BLaER1 treated with 17β-estradiol and CSF1 and Interleukin-3, amounts not matched to agents 10 nM and 100 nM (cell line): ENCODE results near the gene NTN3.

ENCODE experiments used
- H3K27ac ChIP-seq, 11 experiments: shearing (Covaris generic); formaldehyde crosslinking; 2 replicates each; pipeline ENCODE4 v1.8.1; 2022
- H3K27me3 ChIP-seq, 11 experiments: shearing (Covaris generic); formaldehyde crosslinking; 2 replicates each; pipeline ENCODE4 v1.8.1; 2022
- H3K36me3 ChIP-seq, 11 experiments: shearing (Covaris generic); formaldehyde crosslinking; 2 replicates each; pipeline ENCODE4 v1.8.1; 2022
- H3K4me1 ChIP-seq, 10 experiments: shearing (Covaris generic); formaldehyde crosslinking; 2 replicates each; pipeline ENCODE4 v1.8.1; 2022
- H3K4me2 ChIP-seq, 11 experiments: shearing (Covaris generic); formaldehyde crosslinking; 2 replicates each; pipeline ENCODE4 v1.8.1; 2022
- H3K4me3 ChIP-seq, 10 experiments: shearing (Covaris generic); formaldehyde crosslinking; 2 replicates each; pipeline ENCODE4 v1.8.1; 2022
- H3K9ac ChIP-seq, 11 experiments: shearing (Covaris generic); formaldehyde crosslinking; 2 replicates each; pipeline ENCODE4 v1.8.1; 2022
- H3K9me3 ChIP-seq, 11 experiments: shearing (Covaris generic); formaldehyde crosslinking; replicated peaks in 1 of 11; 2 replicates each; pipeline ENCODE4 v1.8.1; 2022
- H4K20me1 ChIP-seq, 11 experiments: shearing (Covaris generic); formaldehyde crosslinking; 2 replicates each; pipeline ENCODE4 v1.8.1; 2022
- Cebpa-rat ChIP-seq, 11 experiments: shearing (Covaris generic); IDR thresholded peaks; 2 replicates each; pipeline ENCODE4 v1.8.1; 2022

The NTN3 gene

DNA sequence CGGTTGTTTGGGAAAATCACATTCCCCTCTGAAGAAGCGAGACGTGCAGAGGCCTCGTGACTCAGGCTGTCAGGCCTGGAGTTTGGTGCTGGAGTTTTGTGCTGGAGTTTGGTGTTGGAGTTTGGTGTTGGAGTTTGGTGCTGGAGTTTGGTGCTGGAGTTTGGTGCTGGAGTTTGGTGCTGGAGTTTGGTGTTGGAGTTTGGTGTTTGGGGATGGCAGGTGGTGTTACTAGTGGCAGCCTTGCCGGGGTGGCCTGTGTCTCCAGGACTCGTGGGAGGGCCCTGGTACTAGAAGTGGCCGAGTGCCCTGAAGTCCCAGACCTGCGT lies 16.4 kb downstream of the NTN3 start:
- Histone ChIP-seq H3K27me3 (no peaks in the 10 kb centered on the region), H3K36me3 (peaks cover 0 to 48% (median 27%) of the 10 kb centered on the region in 11 experiments; a peak in 21 of 22 replicates), H3K4me1 (peaks cover 60 to 67% (median 62%) of the 10 kb centered on the region in 10 experiments), H3K27ac (peak overlapping the region in 10 of 11 experiments; percentile 16 to 77 (median 47); a peak in 14 of 22 replicates), H4K20me1 (peaks cover 0 to 100% (median 100%) of the 10 kb centered on the region in 11 experiments; a peak in 19 of 22 replicates), H3K4me3 (peak overlapping the region in 1 of 10 experiments; percentile 31; a peak in 1 of 20 replicates), H3K9ac (peak overlapping the region; percentile 26 to 72 (median 59); a peak in 18 of 22 replicates), H3K9me3 (no peaks in the 10 kb centered on the region), H3K4me2 (peak overlapping the region; percentile 65 to 96 (median 86))
- no peak for TF ChIP-seq Cebpa-rat (IDR thresholded peaks at IDR 0.05)

DNA sequence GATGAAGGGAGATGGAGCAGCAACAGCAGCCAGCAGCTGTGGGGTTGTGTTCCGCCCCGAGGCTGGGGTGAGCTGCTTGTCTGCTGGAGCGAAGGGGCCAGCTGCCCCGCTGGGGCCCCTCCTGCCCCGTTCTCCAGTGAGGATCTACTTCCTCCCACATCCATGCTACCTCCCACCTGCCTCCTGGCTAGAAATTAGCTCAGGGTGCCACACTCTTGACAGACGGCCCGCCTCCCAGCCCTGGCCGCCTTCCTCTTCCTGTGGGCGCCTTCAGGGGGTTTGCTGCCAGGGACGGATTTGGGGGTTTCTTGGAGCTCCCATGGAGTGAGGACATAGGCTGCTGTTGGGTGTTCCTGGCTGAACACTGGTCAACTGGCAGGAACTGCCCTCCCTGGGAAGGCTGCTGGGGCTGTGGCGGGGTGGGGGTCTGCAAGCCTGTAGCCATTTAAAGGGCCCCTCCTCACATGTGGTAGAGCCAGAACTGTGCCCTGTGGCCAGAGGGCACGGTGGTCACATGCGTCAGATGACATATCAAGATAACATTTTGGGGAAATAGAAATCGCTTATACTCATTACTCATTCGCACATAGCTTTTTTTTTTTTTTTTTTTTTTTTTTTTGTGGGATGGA lies 16.9 kb downstream of the NTN3 start:
- Histone ChIP-seq H3K27ac (peak overlapping the region in 10 of 11 experiments; percentile 9 to 77 (median 47); a peak in 15 of 22 replicates), H3K27me3 (no peaks in the 10 kb centered on the region), H3K4me3 (peak overlapping the region in 1 of 10 experiments; percentile 31; a peak in 1 of 20 replicates), H3K4me2 (peak overlapping the region; percentile 65 to 96 (median 86)), H3K9ac (peak overlapping the region; percentile 26 to 72 (median 53); a peak in 18 of 22 replicates), H3K9me3 (no peaks in the 10 kb centered on the region), H3K36me3 (peaks cover 0 to 52% (median 30%) of the 10 kb centered on the region in 11 experiments; a peak in 21 of 22 replicates), H3K4me1 (peaks cover 55 to 62% (median 56%) of the 10 kb centered on the region in 10 experiments), H4K20me1 (peaks cover 0 to 100% (median 98%) of the 10 kb centered on the region in 11 experiments; a peak in 19 of 22 replicates)
- TF ChIP-seq Cebpa-rat (IDR thresholded peaks at IDR 0.05), result no peak

DNA sequence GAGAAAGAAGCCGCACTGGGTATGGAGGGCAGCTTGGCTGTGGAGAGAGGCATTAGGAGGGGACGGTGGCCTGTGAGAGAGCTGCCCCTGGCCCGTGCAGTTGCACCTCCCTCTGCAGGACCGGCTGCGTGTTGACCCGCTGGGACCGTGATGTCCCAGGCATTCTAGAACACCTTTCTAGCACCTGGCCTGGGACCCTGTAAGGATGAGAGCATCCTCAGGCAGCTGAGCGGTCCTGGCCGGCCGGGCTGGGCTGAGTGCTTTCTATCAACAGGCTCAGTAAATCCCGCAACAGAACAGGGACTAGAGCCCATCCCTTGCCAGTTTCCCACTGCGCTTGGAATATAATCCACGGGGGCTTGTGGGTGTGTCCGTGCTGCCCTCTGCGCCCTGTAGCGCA lies 18.5 kb downstream of the NTN3 start:
- TF ChIP-seq Cebpa-rat (IDR thresholded peaks at IDR 0.05), result no peak

DNA sequence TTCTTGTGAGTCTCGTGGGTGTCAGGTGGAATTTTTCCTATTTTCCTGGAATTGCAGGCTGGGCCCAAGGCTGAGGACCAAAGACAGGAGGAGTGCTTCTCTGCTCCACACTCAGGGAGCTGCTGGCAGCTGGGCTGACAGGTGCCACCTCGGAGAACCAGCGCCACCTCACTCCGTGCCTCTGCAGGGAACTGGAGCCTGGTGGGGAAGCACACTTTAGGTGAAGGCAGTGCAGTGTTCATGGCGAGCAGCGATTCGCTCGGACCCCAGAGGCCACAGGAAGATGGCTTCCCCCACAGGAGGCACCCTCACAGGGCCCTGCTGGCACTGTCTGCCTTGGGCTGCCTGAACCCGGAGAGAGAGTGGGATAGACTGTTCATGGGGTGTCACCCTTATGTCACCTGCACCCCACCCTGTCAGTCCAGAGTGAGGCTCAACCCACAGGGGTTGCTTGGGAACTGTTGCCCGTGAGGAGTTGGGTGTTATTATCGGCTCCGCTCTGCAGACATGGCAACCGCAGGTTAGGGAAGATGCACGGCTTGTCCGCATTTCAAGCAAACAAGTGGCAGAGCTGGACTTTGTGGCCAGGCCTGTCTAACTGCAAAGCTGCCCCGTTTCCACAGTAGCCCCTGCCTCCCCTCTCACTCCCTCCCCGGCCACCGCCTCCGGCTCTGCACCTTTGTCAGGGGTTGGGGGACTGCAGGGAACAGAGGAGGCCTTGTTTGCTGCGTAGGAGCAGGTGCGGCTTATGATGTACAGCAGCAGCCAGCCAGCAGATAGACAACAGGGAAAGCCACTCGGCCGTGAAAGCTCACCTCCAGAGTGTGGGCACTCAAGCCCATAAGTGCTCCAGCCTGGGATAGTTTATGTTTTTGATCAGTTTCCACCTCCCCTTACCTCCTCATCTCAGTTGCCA lies 19.4 kb downstream of the NTN3 start:
- H3K36me3 ChIP-seq, result peaks cover 0 to 59% (median 32%) of the 10 kb centered on the region in 11 experiments; a peak in 21 of 22 replicates
- H3K4me1 ChIP-seq, result peaks cover 31 to 48% (median 35%) of the 10 kb centered on the region in 10 experiments
- H3K4me3 ChIP-seq, result no peak overlapping the region
- H4K20me1 ChIP-seq, result peaks cover 0 to 100% (median 98%) of the 10 kb centered on the region in 11 experiments; a peak in 18 of 22 replicates
- peak overlapping the region in 2 of 11 experiments; percentile 8 to 48; a peak in 3 of 22 replicates for H3K9ac ChIP-seq
- H3K9me3 ChIP-seq, result no peaks in the 10 kb centered on the region
- H3K4me2 ChIP-seq, result no peak overlapping the region
- H3K27ac ChIP-seq, result no peak overlapping the region
- no peak for TF ChIP-seq Cebpa-rat (IDR thresholded peaks at IDR 0.05)
- H3K27me3 ChIP-seq, result no peaks in the 10 kb centered on the region

More for the DNA sequence above, 18.5 kb downstream of the NTN3 start:
- no peaks in the 10 kb centered on the region for H3K9me3 ChIP-seq
- no peaks in the 10 kb centered on the region for H3K27me3 ChIP-seq
- no peak overlapping the region for H3K27ac ChIP-seq
- H3K4me3 ChIP-seq, result no peak overlapping the region
- H4K20me1 ChIP-seq, result peaks cover 0 to 100% (median 98%) of the 10 kb centered on the region in 11 experiments; a peak in 18 of 22 replicates
- no peak overlapping the region for H3K4me2 ChIP-seq
- H3K4me1 ChIP-seq, result peaks cover 39 to 56% (median 42%) of the 10 kb centered on the region in 10 experiments
- H3K9ac ChIP-seq, result peak overlapping the region in 1 of 11 experiments; percentile 35; a peak in 2 of 22 replicates
- H3K36me3 ChIP-seq, result peaks cover 0 to 61% (median 37%) of the 10 kb centered on the region in 11 experiments; a peak in 21 of 22 replicates

DNA sequence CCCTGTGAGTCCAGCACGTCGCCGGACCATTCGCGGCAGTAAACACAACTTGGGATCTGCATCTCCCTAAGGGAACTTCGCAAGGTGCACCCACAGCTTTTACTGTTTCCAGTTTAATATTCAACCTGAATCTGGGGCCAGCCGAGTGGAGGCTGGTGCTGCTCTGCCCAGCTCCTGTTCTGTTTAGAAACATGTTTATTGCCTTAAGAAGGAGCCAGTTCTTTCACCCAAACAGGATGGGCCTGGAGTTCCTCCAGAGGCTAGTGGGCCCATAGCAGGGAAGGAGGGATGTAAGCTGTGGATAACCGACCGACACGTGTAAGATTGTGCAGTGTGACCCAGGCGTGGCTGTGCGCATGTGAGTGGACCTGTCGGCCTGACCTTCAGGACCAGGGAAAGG lies 21.2 kb downstream of the NTN3 start:
- Histone ChIP-seq H3K4me3 (no peak overlapping the region), H3K27me3 (no peaks in the 10 kb centered on the region), H3K9me3 (no peaks in the 10 kb centered on the region), H3K36me3 (peaks cover 13 to 72% (median 48%) of the 10 kb centered on the region in 11 experiments), H3K4me2 (no peak overlapping the region), H3K27ac (no peak overlapping the region), H3K9ac (peak overlapping the region in 4 of 11 experiments; percentile 0 to 26 (median 7); a peak in 2 of 22 replicates), H4K20me1 (peaks cover 0 to 100% (median 98%) of the 10 kb centered on the region in 11 experiments; a peak in 18 of 22 replicates), H3K4me1 (peaks cover 27 to 42% (median 31%) of the 10 kb centered on the region in 10 experiments)
- no peak for TF ChIP-seq Cebpa-rat (IDR thresholded peaks at IDR 0.05)

DNA sequence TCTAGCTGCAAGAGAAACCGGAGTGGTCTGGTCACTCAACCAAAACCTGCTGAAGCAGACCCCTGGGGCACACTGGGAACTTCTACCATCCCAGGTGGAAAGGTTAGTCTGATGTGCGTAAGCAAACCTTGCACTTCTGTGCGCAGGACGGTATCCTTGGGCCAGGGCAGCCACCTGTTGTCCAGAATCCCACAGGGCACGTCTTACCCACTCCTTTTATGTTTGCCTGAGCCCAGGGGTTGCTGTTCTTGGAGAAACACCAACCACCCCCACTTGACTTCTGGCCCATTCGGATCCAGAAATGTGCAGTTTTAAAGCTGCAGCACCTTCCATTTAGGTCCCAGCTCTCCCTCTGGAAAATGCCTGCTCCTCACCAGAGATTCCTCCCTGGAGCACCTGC lies 22.5 kb downstream of the NTN3 start:
- Histone ChIP-seq H3K4me1 (peaks cover 28 to 42% (median 31%) of the 10 kb centered on the region in 10 experiments), H3K9ac (peak overlapping the region in 1 of 11 experiments; percentile 21; a peak in 1 of 22 replicates), H3K36me3 (peaks cover 13 to 85% (median 59%) of the 10 kb centered on the region in 11 experiments), H3K9me3 (no peaks in the 10 kb centered on the region), H4K20me1 (peaks cover 4 to 100% (median 98%) of the 10 kb centered on the region in 11 experiments; a peak in 21 of 22 replicates), H3K27ac (no peak overlapping the region), H3K27me3 (no peaks in the 10 kb centered on the region), H3K4me2 (peak overlapping the region in 1 of 11 experiments; percentile 5; a peak in 1 of 22 replicates), H3K4me3 (no peak overlapping the region)
- no peak for TF ChIP-seq Cebpa-rat (IDR thresholded peaks at IDR 0.05)

DNA sequence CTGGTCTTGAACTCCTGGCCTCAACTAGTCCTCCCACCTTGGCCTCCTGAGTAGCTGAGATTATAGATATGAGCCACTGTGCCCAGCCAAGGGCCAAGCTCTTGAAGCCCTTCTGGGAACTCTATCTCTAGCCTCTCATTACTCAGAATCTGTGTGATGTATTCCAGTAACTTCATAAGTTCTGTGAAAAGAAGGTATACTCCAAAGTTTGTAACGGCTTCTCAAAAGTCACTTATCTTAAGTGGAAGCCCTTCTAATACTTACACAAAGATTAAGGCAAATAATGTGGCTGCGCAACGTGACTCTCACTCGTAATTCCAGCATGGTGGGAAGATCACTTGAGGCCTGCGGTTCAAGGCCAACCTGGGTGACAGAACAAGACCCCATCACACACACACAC lies 23.5 kb downstream of the NTN3 start:
- peaks cover 27 to 45% (median 36%) of the 10 kb centered on the region in 10 experiments for H3K4me1 ChIP-seq
- H4K20me1 ChIP-seq, result peaks cover 5 to 100% (median 98%) of the 10 kb centered on the region in 11 experiments; a peak in 21 of 22 replicates
- no peak overlapping the region for H3K27ac ChIP-seq
- H3K4me3 ChIP-seq, result no peak overlapping the region
- no peaks in the 10 kb centered on the region for H3K27me3 ChIP-seq
- H3K4me2 ChIP-seq, result no peak overlapping the region
- H3K36me3 ChIP-seq, result peaks cover 13 to 92% (median 65%) of the 10 kb centered on the region in 11 experiments
- H3K9me3 ChIP-seq, result no peaks in the 10 kb centered on the region
- TF ChIP-seq Cebpa-rat (IDR thresholded peaks at IDR 0.05), result no peak
- peak overlapping the region in 1 of 11 experiments; percentile 14; a peak in 1 of 22 replicates for H3K9ac ChIP-seq

DNA sequence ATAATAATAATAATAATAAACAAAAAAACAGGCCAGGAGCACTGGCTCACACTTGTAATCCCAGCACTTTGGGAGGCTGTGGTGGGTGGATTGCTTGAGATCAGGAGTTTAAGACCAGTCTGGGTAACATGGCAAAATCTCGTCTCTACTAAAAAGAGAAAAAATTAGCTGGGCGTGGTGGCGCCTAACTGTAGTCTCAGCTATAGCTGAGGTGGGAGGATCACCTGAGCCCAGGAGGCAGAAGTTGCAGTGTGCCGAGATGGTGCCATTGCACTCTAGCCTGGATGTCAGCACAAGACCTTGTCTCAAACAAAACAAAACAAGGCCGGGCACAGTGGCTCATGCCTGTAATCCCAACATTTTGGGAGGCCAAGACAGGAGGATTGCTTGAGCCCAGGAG lies 23.9 kb downstream of the NTN3 start:
- H3K4me2 ChIP-seq, result peak overlapping the region in 1 of 11 experiments; percentile 12; a peak in 1 of 22 replicates
- H4K20me1 ChIP-seq, result peaks cover 5 to 100% (median 98%) of the 10 kb centered on the region in 11 experiments; a peak in 21 of 22 replicates
- no peak overlapping the region for H3K27ac ChIP-seq
- no peaks in the 10 kb centered on the region for H3K9me3 ChIP-seq
- peak overlapping the region in 1 of 11 experiments; percentile 14; a peak in 2 of 22 replicates for H3K9ac ChIP-seq
- H3K36me3 ChIP-seq, result peaks cover 13 to 92% (median 65%) of the 10 kb centered on the region in 11 experiments
- H3K4me3 ChIP-seq, result no peak overlapping the region
- peaks cover 27 to 45% (median 37%) of the 10 kb centered on the region in 10 experiments for H3K4me1 ChIP-seq
- TF ChIP-seq Cebpa-rat (IDR thresholded peaks at IDR 0.05), result no peak
- H3K27me3 ChIP-seq, result no peaks in the 10 kb centered on the region
